AG04450 (cell line): ENCODE results near the gene HIC1. TPM values are rescaled to one million over a fixed set of nuclear protein-coding genes. Genes with fewer than 3 reads are reported as not detected.

Experiments
- CTCF ChIA-PET: fragments of 300-600, 350-600 bp; formaldehyde crosslinking; extraction: SDS; loops from one replicate; lab custom pipeline; 2022; ENCODE audit warnings: antibody characterized with exemption, inconsistent platforms; lab: Charles Lee
- POLR2A ChIA-PET: fragments of 350-600 bp; formaldehyde crosslinking; extraction: SDS; loops from one replicate; lab custom pipeline; 2021; ENCODE audit warnings: antibody characterized with exemption, inconsistent platforms; lab: Yijun Ruan, JAX
- DNase-seq: peaks from one replicate; pipeline ENCODE4 v3.0.0-alpha.2; 2011; ENCODE audit warnings: low read depth, low spot score
- H3K27ac ChIP-seq: one replicate; pipeline ENCODE4 v1.5.1; 2012; ENCODE audit warnings: low read depth, low read length, control low read depth
- H3K27me3 ChIP-seq: one replicate; pipeline ENCODE4 v1.6.0; 2012; ENCODE audit warnings: low read length; ENCODE audit not compliant: control insufficient read depth, insufficient read depth
- H3K4me3 ChIP-seq: 2 replicates; pipeline ENCODE4 v1.5.1; 2011; ENCODE audit warnings: mild to moderate bottlenecking, low read depth, low read length, control low read depth
- H3K9me3 ChIP-seq: 2 replicates; pipeline ENCODE4 v1.5.1; 2012; ENCODE audit warnings: low read length; ENCODE audit not compliant: control insufficient read depth, insufficient read depth
- polyA plus RNA-seq: library from polyadenylated mRNA; depleted of rRNA; stranded (reverse); fragments of >200 nt; gene quantifications from 2 replicates; pipeline ENCODE4 v1.2.3, GENCODE V29; 2011
- TF ChIP-seq, protein P1 (sequence below): IDR thresholded peaks from 2 replicates; pipeline ENCODE4 v1.5.1; 2011; ENCODE audit warnings: low read depth, low read length, control low read depth, inconsistent platforms

The HIC1 gene
- polyA plus RNA-seq, 1 experiment = 12.7 TPM

- TF ChIP-seq, protein P1, sequence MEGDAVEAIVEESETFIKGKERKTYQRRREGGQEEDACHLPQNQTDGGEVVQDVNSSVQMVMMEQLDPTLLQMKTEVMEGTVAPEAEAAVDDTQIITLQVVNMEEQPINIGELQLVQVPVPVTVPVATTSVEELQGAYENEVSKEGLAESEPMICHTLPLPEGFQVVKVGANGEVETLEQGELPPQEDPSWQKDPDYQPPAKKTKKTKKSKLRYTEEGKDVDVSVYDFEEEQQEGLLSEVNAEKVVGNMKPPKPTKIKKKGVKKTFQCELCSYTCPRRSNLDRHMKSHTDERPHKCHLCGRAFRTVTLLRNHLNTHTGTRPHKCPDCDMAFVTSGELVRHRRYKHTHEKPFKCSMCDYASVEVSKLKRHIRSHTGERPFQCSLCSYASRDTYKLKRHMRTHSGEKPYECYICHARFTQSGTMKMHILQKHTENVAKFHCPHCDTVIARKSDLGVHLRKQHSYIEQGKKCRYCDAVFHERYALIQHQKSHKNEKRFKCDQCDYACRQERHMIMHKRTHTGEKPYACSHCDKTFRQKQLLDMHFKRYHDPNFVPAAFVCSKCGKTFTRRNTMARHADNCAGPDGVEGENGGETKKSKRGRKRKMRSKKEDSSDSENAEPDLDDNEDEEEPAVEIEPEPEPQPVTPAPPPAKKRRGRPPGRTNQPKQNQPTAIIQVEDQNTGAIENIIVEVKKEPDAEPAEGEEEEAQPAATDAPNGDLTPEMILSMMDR = no peak
- Histone ChIP-seq H3K4me3 (no peak overlapping the region), H3K27me3 (peaks cover 68% of the 10 kb centered on the region), H3K9me3 (no peaks in the 10 kb centered on the region; the same call in 1 of the 2 replicates), H3K27ac (no peak overlapping the region)
- CTCF ChIA-PET = no interaction called here
- no peak for DNase-seq
- POLR2A ChIA-PET = no interaction called here
Observed at GRCh38 chr17:2022647-2023240, 32.2 kb upstream of the HIC1 start.

DNA sequence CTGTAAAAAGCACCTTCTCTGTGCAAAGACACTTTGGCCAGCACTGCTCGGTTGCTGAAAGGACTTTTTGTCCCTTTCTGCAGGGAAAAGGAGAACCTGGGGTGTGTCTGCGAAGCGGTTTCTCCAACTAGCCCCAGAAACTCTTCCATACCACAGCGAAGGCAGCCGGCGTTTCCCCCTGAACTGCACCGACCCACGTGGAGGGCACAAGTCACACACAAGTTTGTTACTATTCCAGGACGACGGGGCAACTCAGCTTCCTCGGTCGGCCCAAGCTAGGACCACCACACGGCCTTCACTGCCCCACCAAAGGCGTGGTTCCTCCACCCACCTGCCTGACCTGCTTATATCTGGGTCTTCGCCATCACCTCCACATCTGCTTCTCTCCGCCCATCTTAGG lies 31.6 kb upstream of the HIC1 start:
- POLR2A ChIA-PET = no interaction called here
- DNase-seq = no peak

GRCh38 chr17:2023692-2024571 lies 31.0 kb upstream of the HIC1 start:
- POLR2A ChIA-PET = no interaction called here
- H3K27me3 ChIP-seq = peaks cover 60% of the 10 kb centered on the region
- TF ChIP-seq, protein P1 = no peak
- no peak for DNase-seq
- peak overlapping the region; percentile 13; the same call in 1 of the 2 replicates for H3K4me3 ChIP-seq
- no peak overlapping the region for H3K27ac ChIP-seq
- CTCF ChIA-PET = interaction anchor here (1.0 to 3.4 kb wide), 4 partner anchors 114 to 141 kb away, joined by 3 to 69 read pairs (median 5); no protein-coding TSS in a partner anchor
- H3K9me3 ChIP-seq = no peaks in the 10 kb centered on the region; the same call in 1 of the 2 replicates

More for the DNA sequence above, 31.6 kb upstream of the HIC1 start:
- Histone ChIP-seq H3K27ac (no peak overlapping the region), H3K9me3 (no peaks in the 10 kb centered on the region; the same call in 1 of the 2 replicates), H3K4me3 (no peak overlapping the region), H3K27me3 (peaks cover 67% of the 10 kb centered on the region)
- CTCF ChIA-PET = interaction anchor here (1.0 kb wide), 1 partner anchor 114 kb away, joined by 3 read pairs; no protein-coding TSS in a partner anchor
- TF ChIP-seq, protein P1 = no peak

DNA sequence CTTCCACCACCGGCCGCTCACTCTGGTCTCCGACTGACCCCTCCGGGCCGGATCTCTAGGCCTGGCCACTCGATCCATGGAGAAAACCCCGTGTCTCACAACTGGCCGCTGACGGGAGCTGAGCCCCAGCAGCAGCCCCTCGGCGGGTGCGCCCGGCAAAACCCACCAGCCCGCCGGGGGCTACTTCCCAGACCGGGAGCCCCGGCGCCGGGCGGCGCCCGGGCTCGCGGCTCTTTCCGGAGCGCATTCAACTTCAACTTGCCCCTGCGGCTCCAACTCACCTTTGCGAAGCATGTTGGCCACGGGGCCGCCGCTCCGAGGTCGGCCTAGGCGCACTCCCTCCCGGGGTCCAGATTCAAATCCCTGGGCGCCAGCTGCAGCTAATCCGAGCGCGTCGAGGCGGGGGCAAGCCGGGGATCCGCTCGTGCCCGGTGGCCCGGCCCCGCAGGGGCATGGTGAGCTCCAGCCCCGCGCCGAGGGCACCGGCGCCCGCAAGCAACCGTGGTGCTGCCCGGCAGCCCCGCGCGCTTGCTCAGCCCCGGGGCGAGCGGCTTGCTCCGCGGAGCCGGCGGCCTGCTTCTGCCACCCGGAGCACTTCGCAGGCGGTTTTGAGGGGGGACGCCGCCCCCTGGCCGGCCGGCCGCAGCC lies 30.2 kb upstream of the HIC1 start:
- H3K27ac ChIP-seq = no peak overlapping the region

More for the DNA sequence above, 30.2 kb upstream of the HIC1 start:
- POLR2A ChIA-PET = interaction anchor here (2.2 kb wide), 1 partner anchor 116 kb away, joined by 9 read pairs; no protein-coding TSS in a partner anchor
- H3K4me3 ChIP-seq = peak overlapping the region; percentile 45; the same call in 1 of the 2 replicates
- CTCF ChIA-PET = interaction anchor here (1.0 to 3.4 kb wide), 6 partner anchors 34 to 146 kb away, joined by 3 to 69 read pairs (median 4); no protein-coding TSS in a partner anchor
- H3K9me3 ChIP-seq = peaks cover 3% of the 10 kb centered on the region; the same call in 1 of the 2 replicates
- DNase-seq = no peak
- H3K27me3 ChIP-seq = peaks cover 53% of the 10 kb centered on the region
- TF ChIP-seq, protein P1 = no peak
